D341Med (cell line): ENCODE results near the gene RGL3.
A peak's percentile ranks its signal among the peaks of the same experiment; 100 is the strongest.
"Not testable (repeated sequence)": the region's sequence is repeated elsewhere in the genome, so short reads cannot be mapped to it uniquely, and the experiment has no call there.

Source experiments
- DNase-seq: peaks from one replicate; pipeline ENCODE4 v3.0.0; 2012; ENCODE audit warnings: low spot score

RGL3 gene, protein sequence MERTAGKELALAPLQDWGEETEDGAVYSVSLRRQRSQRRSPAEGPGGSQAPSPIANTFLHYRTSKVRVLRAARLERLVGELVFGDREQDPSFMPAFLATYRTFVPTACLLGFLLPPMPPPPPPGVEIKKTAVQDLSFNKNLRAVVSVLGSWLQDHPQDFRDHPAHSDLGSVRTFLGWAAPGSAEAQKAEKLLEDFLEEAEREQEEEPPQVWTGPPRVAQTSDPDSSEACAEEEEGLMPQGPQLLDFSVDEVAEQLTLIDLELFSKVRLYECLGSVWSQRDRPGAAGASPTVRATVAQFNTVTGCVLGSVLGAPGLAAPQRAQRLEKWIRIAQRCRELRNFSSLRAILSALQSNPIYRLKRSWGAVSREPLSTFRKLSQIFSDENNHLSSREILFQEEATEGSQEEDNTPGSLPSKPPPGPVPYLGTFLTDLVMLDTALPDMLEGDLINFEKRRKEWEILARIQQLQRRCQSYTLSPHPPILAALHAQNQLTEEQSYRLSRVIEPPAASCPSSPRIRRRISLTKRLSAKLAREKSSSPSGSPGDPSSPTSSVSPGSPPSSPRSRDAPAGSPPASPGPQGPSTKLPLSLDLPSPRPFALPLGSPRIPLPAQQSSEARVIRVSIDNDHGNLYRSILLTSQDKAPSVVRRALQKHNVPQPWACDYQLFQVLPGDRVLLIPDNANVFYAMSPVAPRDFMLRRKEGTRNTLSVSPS

GRCh38 chr19:11418549-11419506 is at the start of gene RGL3:
Gene RGL3, minus strand, starts transcription at chr19:11419314. Its CDS starts 36 bp downstream, at chr19:11419278.
- DNase-seq, result no peak

DNA sequence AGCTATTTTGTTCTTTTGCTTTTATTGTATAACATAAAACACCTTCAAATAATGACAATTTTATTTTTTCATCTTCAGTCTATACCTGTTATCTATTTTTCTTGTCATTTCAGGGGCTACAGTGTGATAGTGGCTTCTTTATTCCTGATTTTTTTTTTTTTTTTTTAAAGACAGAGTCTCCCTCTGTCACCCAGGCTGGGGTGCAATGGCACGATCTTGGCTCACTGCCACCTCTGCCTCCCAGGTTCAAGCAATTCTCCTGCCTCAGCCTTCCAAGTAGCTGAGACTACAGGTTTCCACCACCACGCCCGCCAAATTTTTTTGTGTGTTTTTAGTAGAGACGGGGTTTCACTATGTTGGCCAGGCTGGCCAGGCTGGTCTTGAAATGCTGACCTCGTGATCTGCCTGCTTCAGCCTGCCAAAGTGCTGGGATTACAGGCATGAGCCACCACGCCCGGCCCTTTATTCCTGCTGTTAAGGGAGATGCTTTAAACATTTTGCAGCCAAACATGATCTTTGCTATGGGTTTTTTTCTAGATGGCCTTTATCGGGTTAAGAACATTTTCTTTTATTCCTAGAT is 49.2 kb upstream of the RGL3 start:
- DNase-seq, result not testable (repeated sequence)

GRCh38 chr19:11465600-11465999 is 46.5 kb upstream of the RGL3 start:
- DNase-seq, result no peak

GRCh38 chr19:11464333-11465265 is 45.5 kb upstream of the RGL3 start:
- DNase-seq, result no peak

DNA sequence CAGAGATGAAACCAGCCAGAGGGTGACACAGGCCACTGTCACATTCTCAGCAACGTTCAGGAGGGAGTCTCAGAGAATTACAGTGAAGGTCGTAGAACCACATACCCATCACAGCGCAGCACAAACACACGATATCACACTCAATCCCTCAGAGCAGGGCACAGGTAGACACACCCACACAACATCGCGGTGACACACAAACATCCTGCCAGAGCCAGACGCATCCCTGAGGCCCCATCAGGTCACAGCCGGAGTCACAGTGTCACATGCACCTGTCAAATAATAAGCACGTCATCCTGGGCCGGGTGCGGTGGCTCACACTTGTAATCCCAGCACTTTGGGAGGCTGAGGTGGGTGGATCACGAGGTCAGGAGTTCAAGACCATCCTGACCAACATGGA is 44.3 kb upstream of the RGL3 start:
- no peak for DNase-seq

- DNase-seq, result no peak
Observed at GRCh38 chr19:11461453-11461852, 42.3 kb upstream of the RGL3 start.

GRCh38 chr19:11460207-11460606 is 41.1 kb upstream of the RGL3 start:
- peak; percentile 49 for DNase-seq

DNA sequence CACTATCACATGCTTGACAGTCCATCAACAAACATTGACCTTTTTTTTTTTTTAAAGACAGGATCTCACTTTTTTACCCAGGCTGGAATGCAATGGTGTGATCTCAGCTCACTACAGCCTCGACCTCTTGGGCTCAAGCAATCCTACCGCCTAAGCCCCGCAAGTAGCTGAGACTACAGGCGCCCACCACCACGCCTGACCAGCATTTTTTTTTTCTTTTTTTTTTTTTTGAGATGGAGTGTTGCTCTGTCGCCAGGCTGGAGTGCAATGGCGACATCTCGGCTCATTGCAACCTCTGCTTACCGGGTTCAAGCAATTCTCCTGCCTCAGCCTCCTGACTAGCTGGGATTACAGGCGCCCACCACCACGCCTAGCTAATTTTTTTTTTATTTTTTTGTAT is 39.8 kb upstream of the RGL3 start:
- DNase-seq, result not testable (repeated sequence)

DNA sequence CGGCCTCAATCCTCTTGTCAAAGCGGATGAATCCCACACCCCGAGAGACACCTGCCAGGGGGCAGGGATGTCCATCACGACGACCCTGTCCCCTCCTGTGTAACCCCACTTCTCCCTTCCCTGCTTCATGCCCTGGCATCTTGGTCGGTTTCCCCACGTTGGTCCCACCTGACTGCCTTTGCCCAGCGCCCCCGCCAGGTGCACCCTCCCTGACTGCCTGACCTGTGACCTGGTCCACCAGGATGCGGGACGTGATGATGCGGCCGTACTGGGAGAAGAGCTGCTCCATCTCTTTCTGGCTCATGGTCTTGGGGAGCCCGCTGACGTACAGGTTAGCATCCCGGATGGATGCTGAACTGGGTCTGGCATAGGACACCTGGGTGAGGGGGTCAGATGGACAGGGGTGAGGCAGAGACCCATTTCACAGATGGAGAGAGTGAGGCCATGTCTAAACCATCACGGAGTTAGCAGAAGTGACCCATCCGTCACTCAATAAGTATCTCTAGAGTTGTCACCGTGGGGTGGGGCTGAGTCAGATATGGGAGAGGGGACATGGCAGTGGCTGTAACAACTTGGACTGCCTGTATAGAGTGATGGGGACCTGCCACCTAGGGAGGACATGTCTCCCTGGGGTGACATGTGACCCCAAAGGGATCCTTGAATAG is 39.3 kb upstream of the RGL3 start:
- no peak for DNase-seq

- peak; percentile 33 for DNase-seq
Observed at GRCh38 chr19:11457831-11458230, 38.7 kb upstream of the RGL3 start.

- peak; percentile 38 for DNase-seq
Observed at GRCh38 chr19:11457115-11457514, 38.0 kb upstream of the RGL3 start.

DNA sequence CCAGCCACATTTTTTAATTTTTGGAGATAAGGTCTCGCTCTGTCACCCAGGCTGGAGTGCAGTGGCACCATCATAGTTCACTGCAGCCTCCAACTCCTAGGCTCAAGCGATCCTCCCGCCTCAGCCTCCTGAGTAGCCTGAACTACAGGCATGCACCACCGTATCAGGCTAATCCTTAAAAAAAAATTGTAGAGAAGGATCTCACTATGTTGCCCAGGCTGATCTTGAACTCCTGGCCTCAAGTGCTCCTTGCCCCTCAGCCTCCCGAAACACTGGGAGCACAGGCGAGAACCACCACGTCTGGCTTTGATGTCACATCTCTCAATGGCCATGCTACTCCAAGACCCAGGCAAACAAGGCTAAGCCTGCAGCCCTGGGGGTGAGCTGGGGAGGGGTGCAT is 37.5 kb upstream of the RGL3 start:
- no peak for DNase-seq

DNA sequence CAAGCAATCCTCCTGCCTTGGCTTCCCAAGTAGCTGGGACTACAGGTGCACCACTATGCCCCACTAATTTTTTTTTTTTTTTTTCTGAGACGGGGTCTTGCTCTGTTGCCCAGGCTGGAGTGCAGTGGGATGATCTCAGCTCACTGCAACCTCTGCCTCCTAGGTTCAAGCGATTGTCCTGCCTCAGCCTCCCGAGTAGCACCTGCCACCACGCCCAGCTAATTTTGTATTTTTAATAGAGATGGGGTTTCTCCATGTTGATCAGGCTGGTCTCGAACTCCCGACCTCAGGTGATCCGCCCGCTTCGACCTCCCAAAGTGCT is 36.1 kb upstream of the RGL3 start:
- DNase-seq, result not testable (repeated sequence)

- DNase-seq, result peak; percentile 73
Observed at GRCh38 chr19:11453468-11454341, 34.6 kb upstream of the RGL3 start.

- DNase-seq, result peak; percentile 45
Observed at GRCh38 chr19:11452620-11453310, 33.7 kb upstream of the RGL3 start.

DNA sequence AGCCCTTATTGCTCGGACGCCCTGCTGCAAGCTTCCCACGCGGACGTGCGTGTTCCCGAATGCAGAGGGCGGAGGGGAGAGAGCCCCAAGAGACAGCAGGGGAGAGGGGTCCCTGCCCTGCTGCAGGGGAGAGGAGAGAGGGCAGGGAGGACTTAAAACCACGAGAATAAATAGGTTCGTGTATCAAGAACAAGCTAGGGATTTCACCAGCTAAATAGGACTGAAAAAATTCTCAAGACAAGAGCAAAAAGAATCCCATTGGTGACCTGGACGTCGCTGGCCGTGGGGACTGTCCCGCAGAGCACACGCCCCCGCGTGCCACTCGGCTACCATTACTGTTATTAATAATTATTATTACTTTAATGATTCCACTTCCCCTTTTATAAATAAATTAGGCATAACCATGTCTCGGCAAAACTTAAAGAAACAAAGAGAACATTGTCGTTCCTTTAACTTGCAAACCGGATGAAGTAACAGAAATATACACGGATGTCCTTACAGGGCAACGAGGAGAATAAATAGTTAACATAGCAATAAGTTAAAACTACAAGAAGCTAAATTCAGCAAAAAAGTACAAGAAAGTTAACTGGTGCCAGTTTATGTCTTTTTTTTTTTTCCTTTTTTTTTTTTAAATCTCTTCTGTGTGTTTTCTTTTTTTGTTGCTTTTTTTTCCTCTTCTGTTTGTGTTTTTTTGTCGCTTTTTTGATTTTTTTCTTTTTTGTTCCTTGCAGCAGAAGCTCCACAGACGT is 32.9 kb upstream of the RGL3 start:
- peak; percentile 34 for DNase-seq

GRCh38 chr19:11451327-11451870 is 32.3 kb upstream of the RGL3 start:
- peak; percentile 34 for DNase-seq
